GM18870 (cell line): Measurements from ENCODE around the gene BMP8B.
A peak's percentile ranks its signal among the peaks of the same experiment; 100 is the strongest.
"Not testable (repeated sequence)": the region's sequence is repeated elsewhere in the genome, so short reads cannot be mapped to it uniquely, and the experiment has no call there.

ENCODE experiments used
- ATAC-seq: cut with Tn5 transposase; IDR thresholded peaks from one replicate; pipeline ENCODE4 v1.9.1; 2021; ENCODE audit warnings: moderate library complexity; ENCODE audit not compliant: unreplicated experiment

The BMP8B gene

GRCh38 chr1:39816415-39817090 is 27.9 kb upstream of the BMP8B start:
- peak; percentile 43 for ATAC-seq

GRCh38 chr1:39812913-39813312 is 24.2 kb upstream of the BMP8B start:
- no peak for ATAC-seq

- ATAC-seq, result no peak
Measured at GRCh38 chr1:39808784-39809517, 20.3 kb upstream of the BMP8B start.

GRCh38 chr1:39805385-39805784 is 16.7 kb upstream of the BMP8B start:
- no peak for ATAC-seq

- no peak for ATAC-seq
Measured at GRCh38 chr1:39802496-39803260, 14.0 kb upstream of the BMP8B start.

- no peak for ATAC-seq
Measured at GRCh38 chr1:39800471-39800835, 11.8 kb upstream of the BMP8B start.

- peak; percentile 41 for ATAC-seq
Measured at GRCh38 chr1:39799770-39800470, 11.3 kb upstream of the BMP8B start.

- peak; percentile 84 for ATAC-seq
Measured at GRCh38 chr1:39798859-39799769, 10.4 kb upstream of the BMP8B start.

- no peak for ATAC-seq
Measured at GRCh38 chr1:39795651-39796050, 7.0 kb upstream of the BMP8B start.

- ATAC-seq, result no peak
Measured at GRCh38 chr1:39791838-39792237, 3.2 kb upstream of the BMP8B start.

- ATAC-seq, result no peak
Measured at GRCh38 chr1:39789571-39790110, 976 bp upstream of the BMP8B start.

- no peak for ATAC-seq
Measured at GRCh38 chr1:39788426-39788757, 273 bp downstream of the BMP8B start.

- ATAC-seq, result not testable (repeated sequence)
Measured at GRCh38 chr1:39787964-39788363, 701 bp downstream of the BMP8B start.

- no peak for ATAC-seq
Measured at GRCh38 chr1:39787468-39787867, 1.2 kb downstream of the BMP8B start.

- not testable (repeated sequence) for ATAC-seq
Measured at GRCh38 chr1:39787108-39787375, 1.6 kb downstream of the BMP8B start.

GRCh38 chr1:39786303-39787107 is 2.2 kb downstream of the BMP8B start:
- not testable (repeated sequence) for ATAC-seq

- ATAC-seq, result not testable (repeated sequence)
Measured at GRCh38 chr1:39782685-39783084, 6.0 kb downstream of the BMP8B start.

- no peak for ATAC-seq
Measured at GRCh38 chr1:39782103-39782502, 6.6 kb downstream of the BMP8B start.

GRCh38 chr1:39781349-39781715 is 7.3 kb downstream of the BMP8B start:
- ATAC-seq, result no peak

GRCh38 chr1:39779821-39780220 is 8.8 kb downstream of the BMP8B start:
- ATAC-seq, result no peak
